DND-41 (cell line): ENCODE measurements around the gene PARP4.
"Not testable (repeated sequence)": the region's sequence is repeated elsewhere in the genome, so short reads cannot be mapped to it uniquely, and the experiment has no call there.

Experiments used
- ATAC-seq: fragments of 200-7000 bp; cut with Tn5 transposase; 3 replicates; pipeline ENCODE4 v1.9.1; 2021; ENCODE audit warnings: low read depth; ENCODE audit not compliant: insufficient read depth
- DNase-seq: peaks from one replicate; pipeline ENCODE4 v3.0.0-alpha.2; 2020
- H2AFZ ChIP-seq: 2 replicates; pipeline ENCODE4 v1.6.0; 2012; ENCODE audit warnings: low read depth, low read length
- H3K27ac ChIP-seq: 2 replicates; pipeline ENCODE4 v1.5.1; 2012; ENCODE audit warnings: low read length, inconsistent platforms
- H3K27me3 ChIP-seq: fragments of 200-600 bp; sonication (generic); 2 replicates; pipeline ENCODE4 v1.6.0; 2012; ENCODE audit warnings: low read length, mild to moderate bottlenecking, inconsistent platforms; ENCODE audit not compliant: insufficient read depth, poor library complexity
- H3K36me3 ChIP-seq: 2 replicates; pipeline ENCODE4 v1.5.1; 2012; ENCODE audit warnings: low read length, inconsistent platforms; ENCODE audit not compliant: insufficient read depth
- H3K4me1 ChIP-seq: 2 replicates; pipeline ENCODE4 v1.5.1; 2012; ENCODE audit warnings: mild to moderate bottlenecking, low read length; ENCODE audit not compliant: insufficient read depth
- H3K4me2 ChIP-seq: 2 replicates; pipeline ENCODE4 v1.6.0; 2012; ENCODE audit warnings: mild to moderate bottlenecking, moderate library complexity, low read length, inconsistent platforms; ENCODE audit not compliant: insufficient read depth
- H3K4me3 ChIP-seq, 2 experiments: fragments of 200-600 bp in 1 of 2; shearing (Covaris generic) in 1 of 2; 2 replicates each; pipeline ENCODE4 v1.5.1; 2012 to 2016; ENCODE audit warnings: inconsistent platforms in 2 of 2, low read length in 2 of 2, mild to moderate bottlenecking in 2 of 2, low read depth in 1 of 2, moderate library complexity in 1 of 2
- H3K79me2 ChIP-seq: 2 replicates; pipeline ENCODE4 v1.6.0; 2012; ENCODE audit warnings: low read length, inconsistent platforms; ENCODE audit not compliant: insufficient read depth
- H3K9ac ChIP-seq: 2 replicates; pipeline ENCODE4 v1.6.0; 2012; ENCODE audit warnings: low read depth, mild to moderate bottlenecking, inconsistent platforms, low read length, moderate library complexity
- H3K9me3 ChIP-seq: 2 replicates; pipeline ENCODE4 v1.5.1; 2012; ENCODE audit warnings: low read length, moderate library complexity, mild to moderate bottlenecking, inconsistent platforms; ENCODE audit not compliant: insufficient read depth, severe bottlenecking
- H4K20me1 ChIP-seq: 2 replicates; pipeline ENCODE4 v1.6.0; 2012; ENCODE audit warnings: low read length; ENCODE audit not compliant: insufficient read depth
- EZH2 ChIP-seq: IDR thresholded peaks from 3 replicates; pipeline ENCODE4 v1.6.1; 2012; ENCODE audit warnings: borderline replicate concordance, low read depth, mild to moderate bottlenecking, moderate library complexity, low read length, inconsistent platforms; ENCODE audit not compliant: severe bottlenecking
- TF ChIP-seq, protein P1 (sequence below): IDR thresholded peaks from 2 replicates; pipeline ENCODE4 v1.5.1; 2012; ENCODE audit warnings: borderline replicate concordance, low read length, moderate library complexity, mild to moderate bottlenecking; ENCODE audit not compliant: poor library complexity, severe bottlenecking; ENCODE audit errors: extremely low read depth

PARP4 gene

GRCh38 chr13:24473686-24474085 lies 38.9 kb downstream of the PARP4 start:
- Histone ChIP-seq H3K9me3 (no peaks in the 10 kb centered on the region), H3K27ac (no peak overlapping the region), H3K9ac (no peak overlapping the region), H3K4me1 (no peaks in the 10 kb centered on the region), H4K20me1 (no peaks in the 10 kb centered on the region), H3K27me3 (no peaks in the 10 kb centered on the region), H3K79me2 (no peaks in the 10 kb centered on the region), H3K4me3 (no peak overlapping the region), H3K36me3 (peaks cover 74% of the 10 kb centered on the region), H2AFZ (no peak overlapping the region), H3K4me2 (no peak overlapping the region)
- TF ChIP-seq EZH2: no peak
- TF ChIP-seq, protein P1, sequence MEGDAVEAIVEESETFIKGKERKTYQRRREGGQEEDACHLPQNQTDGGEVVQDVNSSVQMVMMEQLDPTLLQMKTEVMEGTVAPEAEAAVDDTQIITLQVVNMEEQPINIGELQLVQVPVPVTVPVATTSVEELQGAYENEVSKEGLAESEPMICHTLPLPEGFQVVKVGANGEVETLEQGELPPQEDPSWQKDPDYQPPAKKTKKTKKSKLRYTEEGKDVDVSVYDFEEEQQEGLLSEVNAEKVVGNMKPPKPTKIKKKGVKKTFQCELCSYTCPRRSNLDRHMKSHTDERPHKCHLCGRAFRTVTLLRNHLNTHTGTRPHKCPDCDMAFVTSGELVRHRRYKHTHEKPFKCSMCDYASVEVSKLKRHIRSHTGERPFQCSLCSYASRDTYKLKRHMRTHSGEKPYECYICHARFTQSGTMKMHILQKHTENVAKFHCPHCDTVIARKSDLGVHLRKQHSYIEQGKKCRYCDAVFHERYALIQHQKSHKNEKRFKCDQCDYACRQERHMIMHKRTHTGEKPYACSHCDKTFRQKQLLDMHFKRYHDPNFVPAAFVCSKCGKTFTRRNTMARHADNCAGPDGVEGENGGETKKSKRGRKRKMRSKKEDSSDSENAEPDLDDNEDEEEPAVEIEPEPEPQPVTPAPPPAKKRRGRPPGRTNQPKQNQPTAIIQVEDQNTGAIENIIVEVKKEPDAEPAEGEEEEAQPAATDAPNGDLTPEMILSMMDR: no peak
- ATAC-seq (no peak), DNase-seq (no peak)

DNA sequence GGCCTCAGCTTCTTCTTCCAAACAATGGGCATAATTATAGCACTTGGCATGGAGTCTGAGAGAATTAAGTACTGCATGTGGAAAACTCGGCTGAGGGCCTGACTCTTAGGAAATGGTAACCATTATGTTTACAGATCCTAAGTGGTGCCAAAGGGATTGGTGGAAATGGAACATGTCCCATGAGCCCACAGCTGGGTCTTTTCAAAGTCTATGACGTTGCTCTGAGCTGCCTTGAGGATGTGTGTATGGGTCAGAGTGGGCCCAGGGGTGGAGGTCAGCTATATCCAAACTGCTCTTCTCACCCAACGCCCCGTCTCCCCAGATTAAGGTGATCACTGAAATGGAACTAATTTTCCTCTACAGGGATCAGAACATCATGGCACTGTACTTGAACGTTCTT lies 40.4 kb downstream of the PARP4 start:
- H3K79me2 ChIP-seq, H3K9ac ChIP-seq, H3K27me3 ChIP-seq, H3K4me3 ChIP-seq, H2AFZ ChIP-seq, H3K4me1 ChIP-seq, H3K4me2 ChIP-seq, ATAC-seq, H3K9me3 ChIP-seq, H3K27ac ChIP-seq, H4K20me1 ChIP-seq, DNase-seq: not testable (repeated sequence)
- H3K36me3 ChIP-seq: peaks cover 84% of the 10 kb centered on the region

DNA sequence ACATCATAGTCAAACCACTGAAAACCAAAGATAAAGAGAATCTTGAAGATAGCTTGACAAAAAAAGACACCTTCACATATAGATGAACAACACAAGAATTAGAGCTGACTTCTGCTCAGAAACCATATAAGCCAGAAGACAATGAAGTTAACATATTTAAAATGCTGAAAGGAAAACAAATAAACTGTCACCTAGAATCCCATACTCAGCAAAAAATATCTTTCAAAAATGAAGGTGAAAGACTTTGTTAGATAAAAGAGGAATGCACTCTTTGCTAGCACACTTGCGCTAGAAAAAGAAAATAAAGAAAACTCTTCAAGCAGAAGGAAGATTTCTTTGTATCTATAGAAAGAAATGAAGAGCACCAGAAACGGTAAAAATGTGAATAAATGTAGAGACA lies 49.5 kb downstream of the PARP4 start:
- Histone ChIP-seq H3K9ac (no peak overlapping the region), H4K20me1 (no peaks in the 10 kb centered on the region), H3K27ac (no peak overlapping the region), H3K4me3 (no peak overlapping the region), H3K79me2 (no peaks in the 10 kb centered on the region), H3K4me2 (no peak overlapping the region), H3K27me3 (no peaks in the 10 kb centered on the region), H3K4me1 (no peaks in the 10 kb centered on the region), H3K9me3 (no peaks in the 10 kb centered on the region), H2AFZ (no peak overlapping the region), H3K36me3 (peaks cover 54% of the 10 kb centered on the region)
- DNase-seq: no peak
- ATAC-seq: no peak
- no peak for TF ChIP-seq EZH2

GRCh38 chr13:24460256-24460655 lies 52.3 kb downstream of the PARP4 start:
- no peak for DNase-seq
- Histone ChIP-seq H3K27me3 (no peaks in the 10 kb centered on the region), H3K36me3 (peaks cover 58% of the 10 kb centered on the region), H3K4me2 (no peak overlapping the region), H3K4me3 (no peak overlapping the region), H3K9ac (no peak overlapping the region), H3K9me3 (no peaks in the 10 kb centered on the region), H3K27ac (no peak overlapping the region), H2AFZ (no peak overlapping the region), H3K4me1 (no peaks in the 10 kb centered on the region), H4K20me1 (no peaks in the 10 kb centered on the region), H3K79me2 (no peaks in the 10 kb centered on the region)
- TF ChIP-seq, protein P1: no peak
- no peak for TF ChIP-seq EZH2
- no peak for ATAC-seq
